ENCODE data around the gene APBA2. TPM values are rescaled to one million over a fixed set of nuclear protein-coding genes. Genes with fewer than 3 reads are reported as not detected.

Gene APBA2
- total and polyA plus RNA-seq, 10 of the 15 experiments (the other 5 are each of a cell fraction or from before 2014, with no cell fraction given): 0.06 to 0.26 (median 0.07) TPM; not detected in 7

DNA sequence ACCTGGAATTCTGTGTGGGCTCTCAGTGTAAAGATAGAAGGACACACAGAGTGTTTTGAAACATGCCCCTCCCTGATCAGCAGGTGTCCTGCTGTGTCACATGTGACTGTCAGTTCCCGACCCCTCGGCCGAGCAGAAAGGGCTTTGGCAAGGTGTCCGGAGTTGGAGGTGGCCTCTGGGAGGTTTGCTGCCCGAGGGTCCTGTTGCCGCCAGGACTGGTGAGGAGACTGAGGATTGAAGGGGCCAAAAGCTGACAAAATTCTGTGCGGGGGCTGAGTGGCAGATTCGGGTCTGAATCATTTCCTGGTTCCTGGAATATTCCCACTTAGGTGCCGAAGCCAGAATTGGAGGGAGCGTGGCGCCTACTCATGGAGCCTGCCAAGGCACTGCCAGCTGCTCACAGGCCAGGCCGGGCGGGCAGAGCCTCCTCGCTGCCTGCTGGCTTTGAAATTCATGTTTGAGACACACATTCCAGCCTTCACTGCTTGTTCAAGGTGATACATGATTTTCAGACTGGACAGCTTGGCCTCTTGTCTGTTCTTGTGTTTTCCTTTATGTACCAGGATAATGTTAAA is 83.8 kb downstream of the APBA2 start:
- RAD21 ChIA-PET (ENCODE audit: unreplicated experiment): no interaction called here
- Histone ChIP-seq H4K20me1 (ENCODE audit: control insufficient read depth, insufficient read depth) (no peaks in the 10 kb centered on the region), H3K9ac (ENCODE audit: control insufficient read depth, insufficient read depth, low read length) (no peak overlapping the region), H2AFZ (ENCODE audit: control insufficient read depth, low read depth, low read length) (no peak overlapping the region), H3K4me2 (ENCODE audit: control insufficient read depth, insufficient read depth) (no peak overlapping the region), H3K4me3 (no peak overlapping the region), H3K36me3 (ENCODE audit: control insufficient read depth in 2 of 2, insufficient read depth in 2 of 2, low read length in 1 of 2) (no peaks in the 10 kb centered on the region), H3K27me3 (replicated peaks in 1 of 2; ENCODE audit: control insufficient read depth in 2 of 2, insufficient read depth in 2 of 2, low read length in 1 of 2) (no peaks in the 10 kb centered on the region; a peak in 1 of 4 replicates), H3K79me2 (ENCODE audit: control insufficient read depth, insufficient read depth, low read length) (no peaks in the 10 kb centered on the region), H3K27ac (ENCODE audit: control insufficient read depth, insufficient read depth) (no peak overlapping the region), H3K9me3 (replicated peaks; ENCODE audit: control insufficient read depth, insufficient read depth, low read length) (no peaks in the 10 kb centered on the region), H3K4me1 (ENCODE audit: control insufficient read depth, insufficient read depth, low read length) (no peaks in the 10 kb centered on the region)
- CTCF ChIA-PET: no interaction called here
- intact Hi-C loops (cut with micrococcal nuclease; ENCODE audit: unreplicated experiment): no loop called here
- in situ Hi-C loops (cut with MboI): no loop called here
- POLR2A ChIA-PET: no interaction called here
- no TSS peak for BruUV-seq (replicated peaks)
- ATAC-seq: no peak
- WGBS (ENCODE audit: insufficient coverage, insufficient replicate concordance, low lambda C conversion rate, missing lambda C conversion rate): 34% methylated on average over 14 of the region's 14 CpGs
- SMC1A ChIA-PET (ENCODE audit: uncharacterized antibody, unreplicated experiment): no interaction called here
- DNase-seq (ENCODE audit: low read depth, low spot score): no peak
- no peak for FAIRE-seq
- TF ChIP-seq ZNF384 (IDR thresholded peaks at IDR 0.05; ENCODE audit: borderline replicate concordance, low read depth, low read length) (no peak), RUNX3 (IDR thresholded peaks at IDR 0.05; ENCODE audit: low read length) (no peak), CEBPB (IDR thresholded peaks at IDR 0.05; ENCODE audit: borderline replicate concordance in 1 of 2, low read depth in 2 of 2, low read length in 2 of 2) (no peak), ETV6 (conservative IDR thresholded peaks at IDR 0.05 in 1 of 2, IDR thresholded peaks at IDR 0.05 in 1 of 2; ENCODE audit: borderline replicate concordance in 1 of 2, low read depth in 1 of 2) (no peak), EED (IDR thresholded peaks at IDR 0.05; ENCODE audit: low read depth) (no peak), SMC3 (IDR thresholded peaks at IDR 0.05; ENCODE audit: borderline replicate concordance, low read length) (no peak), ZNF207 (IDR thresholded peaks at IDR 0.05; ENCODE audit: borderline replicate concordance) (no peak), TCF3 (IDR thresholded peaks at IDR 0.05; ENCODE audit: borderline replicate concordance, insufficient read depth, low read depth, low read length) (no peak), MXI1 (IDR thresholded peaks at IDR 0.05; ENCODE audit: low read depth, low read length) (no peak), KDM1A (IDR thresholded peaks at IDR 0.05; ENCODE audit: borderline replicate concordance) (no peak), HDGF (IDR thresholded peaks at IDR 0.05) (no peak), ZBTB40 (IDR thresholded peaks at IDR 0.05; ENCODE audit: borderline replicate concordance) (no peak), E2F4 (IDR thresholded peaks at IDR 0.05; ENCODE audit: low read depth, low read length) (no peak), NR2F1 (conservative IDR thresholded peaks at IDR 0.05) (no peak), SP1 (IDR thresholded peaks at IDR 0.05; ENCODE audit: low read depth, low read length) (no peak), RBBP5 (conservative IDR thresholded peaks at IDR 0.05) (no peak), IKZF1 (conservative IDR thresholded peaks at IDR 0.05) (no peak), RAD51 (IDR thresholded peaks at IDR 0.05) (no peak)
- TF ChIP-seq, protein P1, sequence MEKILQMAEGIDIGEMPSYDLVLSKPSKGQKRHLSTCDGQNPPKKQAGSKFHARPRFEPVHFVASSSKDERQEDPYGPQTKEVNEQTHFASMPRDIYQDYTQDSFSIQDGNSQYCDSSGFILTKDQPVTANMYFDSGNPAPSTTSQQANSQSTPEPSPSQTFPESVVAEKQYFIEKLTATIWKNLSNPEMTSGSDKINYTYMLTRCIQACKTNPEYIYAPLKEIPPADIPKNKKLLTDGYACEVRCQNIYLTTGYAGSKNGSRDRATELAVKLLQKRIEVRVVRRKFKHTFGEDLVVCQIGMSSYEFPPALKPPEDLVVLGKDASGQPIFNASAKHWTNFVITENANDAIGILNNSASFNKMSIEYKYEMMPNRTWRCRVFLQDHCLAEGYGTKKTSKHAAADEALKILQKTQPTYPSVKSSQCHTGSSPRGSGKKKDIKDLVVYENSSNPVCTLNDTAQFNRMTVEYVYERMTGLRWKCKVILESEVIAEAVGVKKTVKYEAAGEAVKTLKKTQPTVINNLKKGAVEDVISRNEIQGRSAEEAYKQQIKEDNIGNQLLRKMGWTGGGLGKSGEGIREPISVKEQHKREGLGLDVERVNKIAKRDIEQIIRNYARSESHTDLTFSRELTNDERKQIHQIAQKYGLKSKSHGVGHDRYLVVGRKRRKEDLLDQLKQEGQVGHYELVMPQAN (conservative IDR thresholded peaks at IDR 0.05): no peak
